WTC11 (cell line): ENCODE results near the gene NTN4.

Experiments used
- ATF3 ChIP-seq: sonication (generic); formaldehyde crosslinking; conservative IDR thresholded peaks from 2 replicates; pipeline ENCODE4 v1.8.1; 2022; ENCODE audit warnings: mild to moderate bottlenecking, missing genetic modification reagents
- CTCF ChIP-seq: fragments of 200-600 bp; IDR thresholded peaks from 2 replicates; pipeline ENCODE4 v1.8.0; 2022; ENCODE audit warnings: antibody characterized with exemption
- IRF2 ChIP-seq: sonication (generic); formaldehyde crosslinking; IDR thresholded peaks from 2 replicates; pipeline ENCODE4 v1.8.0; 2022; ENCODE audit warnings: low read depth, missing genetic modification reagents, borderline replicate concordance
- MAX ChIP-seq: sonication (generic); formaldehyde crosslinking; IDR thresholded peaks from 2 replicates; pipeline ENCODE4 v1.8.0; 2022; ENCODE audit warnings: mild to moderate bottlenecking, missing genetic modification reagents
- NR1H2 ChIP-seq: sonication (generic); formaldehyde crosslinking; IDR thresholded peaks from 2 replicates; pipeline ENCODE4 v1.9.0; 2021; ENCODE audit warnings: mild to moderate bottlenecking, moderate library complexity, missing genetic modification reagents
- RELA ChIP-seq: sonication (generic); formaldehyde crosslinking; IDR thresholded peaks from 2 replicates; pipeline ENCODE4 v1.8.1; 2022; ENCODE audit warnings: missing genetic modification reagents, mild to moderate bottlenecking, borderline replicate concordance
- SP1 ChIP-seq: sonication (generic); formaldehyde crosslinking; conservative IDR thresholded peaks from 2 replicates; pipeline ENCODE4 v1.8.1; 2022; ENCODE audit warnings: missing genetic modification reagents
- TEAD4 ChIP-seq: sonication (generic); formaldehyde crosslinking; IDR thresholded peaks from 2 replicates; pipeline ENCODE4 v1.8.0; 2022; ENCODE audit warnings: mild to moderate bottlenecking, missing genetic modification reagents
- TP53 ChIP-seq: sonication (generic); formaldehyde crosslinking; IDR thresholded peaks from 2 replicates; pipeline ENCODE4 v1.8.1; 2023; ENCODE audit warnings: mild to moderate bottlenecking, missing genetic modification reagents
- USF1 ChIP-seq: sonication (generic); formaldehyde crosslinking; IDR thresholded peaks from 2 replicates; pipeline ENCODE4 v1.8.0; 2022; ENCODE audit warnings: mild to moderate bottlenecking, missing genetic modification reagents
- TF ChIP-seq, protein P1 (sequence below): sonication (generic); formaldehyde crosslinking; IDR thresholded peaks from 2 replicates; pipeline ENCODE4 v1.8.1; 2023; ENCODE audit warnings: mild to moderate bottlenecking, moderate library complexity, missing genetic modification reagents
- TF ChIP-seq, protein P2 (sequence below): sonication (generic); formaldehyde crosslinking; IDR thresholded peaks from 2 replicates; pipeline ENCODE4 v1.8.1; 2023; ENCODE audit warnings: mild to moderate bottlenecking, missing genetic modification reagents
- TF ChIP-seq, protein P3 (sequence below): fragments of 250-450 bp; sonication (Bioruptor Pico); IDR thresholded peaks from 2 replicates; pipeline ENCODE4 v1.9.0; 2021; ENCODE audit warnings: moderate library complexity, mild to moderate bottlenecking, inconsistent platforms, borderline replicate concordance
- TF ChIP-seq, protein P4 (sequence below): sonication (generic); formaldehyde crosslinking; IDR thresholded peaks from 2 replicates; pipeline ENCODE4 v1.8.1; 2022; ENCODE audit warnings: mild to moderate bottlenecking, missing genetic modification reagents, moderate library complexity, borderline replicate concordance

GRCh38 chr12:95653771-95654546, 136.6 kb downstream of the NTN4 start:
- TF ChIP-seq IRF2 (CRISPR knock-in tag) (no peak), CTCF (no peak), RELA (CRISPR knock-in tag) (no peak), USF1 (no peak), NR1H2 (CRISPR knock-in tag) (no peak), ATF3 (CRISPR knock-in tag) (no peak), SP1 (CRISPR knock-in tag) (no peak), TP53 (CRISPR knock-in tag) (no peak), TEAD4 (CRISPR knock-in tag) (no peak), MAX (no peak)
- TF ChIP-seq, protein P1, sequence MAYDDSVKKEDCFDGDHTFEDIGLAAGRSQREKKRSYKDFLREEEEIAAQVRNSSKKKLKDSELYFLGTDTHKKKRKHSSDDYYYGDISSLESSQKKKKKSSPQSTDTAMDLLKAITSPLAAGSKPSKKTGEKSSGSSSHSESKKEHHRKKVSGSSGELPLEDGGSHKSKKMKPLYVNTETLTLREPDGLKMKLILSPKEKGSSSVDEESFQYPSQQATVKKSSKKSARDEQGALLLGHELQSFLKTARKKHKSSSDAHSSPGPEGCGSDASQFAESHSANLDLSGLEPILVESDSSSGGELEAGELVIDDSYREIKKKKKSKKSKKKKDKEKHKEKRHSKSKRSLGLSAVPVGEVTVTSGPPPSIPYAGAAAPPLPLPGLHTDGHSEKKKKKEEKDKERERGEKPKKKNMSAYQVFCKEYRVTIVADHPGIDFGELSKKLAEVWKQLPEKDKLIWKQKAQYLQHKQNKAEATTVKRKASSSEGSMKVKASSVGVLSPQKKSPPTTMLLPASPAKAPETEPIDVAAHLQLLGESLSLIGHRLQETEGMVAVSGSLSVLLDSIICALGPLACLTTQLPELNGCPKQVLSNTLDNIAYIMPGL: no peak
- TF ChIP-seq, protein P2, sequence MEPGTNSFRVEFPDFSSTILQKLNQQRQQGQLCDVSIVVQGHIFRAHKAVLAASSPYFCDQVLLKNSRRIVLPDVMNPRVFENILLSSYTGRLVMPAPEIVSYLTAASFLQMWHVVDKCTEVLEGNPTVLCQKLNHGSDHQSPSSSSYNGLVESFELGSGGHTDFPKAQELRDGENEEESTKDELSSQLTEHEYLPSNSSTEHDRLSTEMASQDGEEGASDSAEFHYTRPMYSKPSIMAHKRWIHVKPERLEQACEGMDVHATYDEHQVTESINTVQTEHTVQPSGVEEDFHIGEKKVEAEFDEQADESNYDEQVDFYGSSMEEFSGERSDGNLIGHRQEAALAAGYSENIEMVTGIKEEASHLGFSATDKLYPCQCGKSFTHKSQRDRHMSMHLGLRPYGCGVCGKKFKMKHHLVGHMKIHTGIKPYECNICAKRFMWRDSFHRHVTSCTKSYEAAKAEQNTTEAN (CRISPR knock-in tag): no peak
- TF ChIP-seq, protein P3, sequence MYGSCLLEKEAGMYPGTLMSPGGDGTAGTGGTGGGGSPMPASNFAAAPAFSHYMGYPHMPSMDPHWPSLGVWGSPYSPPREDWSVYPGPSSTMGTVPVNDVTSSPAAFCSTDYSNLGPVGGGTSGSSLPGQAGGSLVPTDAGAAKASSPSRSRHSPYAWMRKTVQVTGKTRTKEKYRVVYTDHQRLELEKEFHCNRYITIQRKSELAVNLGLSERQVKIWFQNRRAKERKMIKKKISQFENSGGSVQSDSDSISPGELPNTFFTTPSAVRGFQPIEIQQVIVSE (CRISPR knock-in tag): no peak
- TF ChIP-seq, protein P4, sequence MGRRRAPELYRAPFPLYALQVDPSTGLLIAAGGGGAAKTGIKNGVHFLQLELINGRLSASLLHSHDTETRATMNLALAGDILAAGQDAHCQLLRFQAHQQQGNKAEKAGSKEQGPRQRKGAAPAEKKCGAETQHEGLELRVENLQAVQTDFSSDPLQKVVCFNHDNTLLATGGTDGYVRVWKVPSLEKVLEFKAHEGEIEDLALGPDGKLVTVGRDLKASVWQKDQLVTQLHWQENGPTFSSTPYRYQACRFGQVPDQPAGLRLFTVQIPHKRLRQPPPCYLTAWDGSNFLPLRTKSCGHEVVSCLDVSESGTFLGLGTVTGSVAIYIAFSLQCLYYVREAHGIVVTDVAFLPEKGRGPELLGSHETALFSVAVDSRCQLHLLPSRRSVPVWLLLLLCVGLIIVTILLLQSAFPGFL (CRISPR knock-in tag): no peak
